DMS153 (cell line): Measurements from ENCODE around the gene HCLS1.
"Not testable (repeated sequence)": the region's sequence is repeated elsewhere in the genome, so short reads cannot be mapped to it uniquely, and the experiment has no call there.

Experiments used
- DNase-seq: peaks from one replicate; lab custom pipeline; 2025; lab: John Stamatoyannopoulos, UW

Gene HCLS1

GRCh38 chr3:121595765-121596406, 64.8 kb downstream of the HCLS1 start:
- no peak for DNase-seq

GRCh38 chr3:121594850-121595249, 65.9 kb downstream of the HCLS1 start:
- DNase-seq, result no peak

DNA sequence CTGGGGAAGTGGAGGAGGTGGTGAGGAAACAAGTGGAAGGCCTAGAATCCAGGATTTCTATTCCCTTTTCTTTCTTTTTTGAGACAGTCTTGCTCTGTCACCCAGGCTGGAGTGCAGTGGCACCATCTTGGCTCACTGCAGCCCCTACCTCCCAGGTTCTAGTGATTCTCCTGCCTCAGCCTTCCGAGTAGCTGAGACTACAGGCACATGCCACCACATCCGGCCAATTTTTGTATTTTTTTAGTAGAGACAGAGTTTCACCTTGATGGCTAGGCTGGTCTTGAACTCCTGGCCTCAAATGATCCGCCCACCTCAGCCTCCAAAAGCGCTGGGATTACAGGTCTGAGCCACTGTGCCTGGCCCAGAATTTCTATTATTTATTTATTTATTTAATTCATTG, 66.9 kb downstream of the HCLS1 start:
- not testable (repeated sequence) for DNase-seq

GRCh38 chr3:121592856-121593702, 67.6 kb downstream of the HCLS1 start, which contains the start of gene FBXO40:
FBXO40 (plus strand) TSS chr3:121593379; CDS start chr3:121620576, 27,197 bp downstream.
- DNase-seq, result peak; percentile 72

DNA sequence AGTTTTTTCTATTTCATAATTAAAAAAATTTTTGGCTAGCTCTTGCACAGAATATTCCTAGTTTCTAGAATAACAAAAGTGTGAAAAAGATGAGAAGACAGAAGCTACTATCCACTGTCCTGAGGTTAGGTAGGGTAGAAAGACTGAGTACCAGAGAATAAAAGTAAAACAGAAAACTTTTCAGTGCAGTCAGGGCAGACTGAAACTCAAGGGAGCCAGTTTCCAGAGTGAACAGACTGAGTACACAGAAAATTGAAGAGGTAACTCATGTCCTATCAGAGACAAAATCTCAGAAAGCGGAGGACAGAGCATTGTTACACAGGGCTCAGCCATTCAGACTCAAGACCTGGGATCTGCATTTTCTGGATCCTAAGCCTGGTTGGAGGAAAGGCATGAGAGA, 76.3 kb downstream of the HCLS1 start:
- no peak for DNase-seq

- DNase-seq, result no peak
These were observed 79.0 kb downstream of the HCLS1 start for GRCh38 chr3:121581691-121582090.
